HL-60/S4 treated with phorbol 12-myristate 13-acetate at 8.2 ng/mL for 4 days and 3 days (cell line): ENCODE data around the gene SMCR8.
"Not testable (repeated sequence)": the region's sequence is repeated elsewhere in the genome, so short reads cannot be mapped to it uniquely, and the experiment has no call there.

ENCODE experiments used
- in situ Hi-C: fragments of 300-500 bp; cut with MboI; formaldehyde crosslinking; loops from 2 replicates; pipeline ENCODE4 v1.15.0; 2022; ENCODE audit warnings: low sequenced_read_pairs

Gene SMCR8

GRCh38 chr17:18318771-18319450, 3.8 kb downstream of the SMCR8 start:
- in situ Hi-C loops = no loop called here

GRCh38 chr17:18319604-18320256, 4.6 kb downstream of the SMCR8 start:
- in situ Hi-C loops = no loop called here

GRCh38 chr17:18320301-18320700, 5.2 kb downstream of the SMCR8 start:
- in situ Hi-C loops = no loop called here

- in situ Hi-C loops = no loop called here
Measured at GRCh38 chr17:18321309-18321708, 6.2 kb downstream of the SMCR8 start.

- in situ Hi-C loops = no loop called here
Measured at GRCh38 chr17:18322522-18322921, 7.4 kb downstream of the SMCR8 start.

GRCh38 chr17:18323007-18323406, 7.9 kb downstream of the SMCR8 start:
- in situ Hi-C loops = no loop called here

GRCh38 chr17:18323507-18324139, 8.5 kb downstream of the SMCR8 start:
- in situ Hi-C loops = no loop called here

GRCh38 chr17:18324140-18325050, 9.3 kb downstream of the SMCR8 start:
- in situ Hi-C loops = no loop called here

- in situ Hi-C loops = no loop called here
Measured at GRCh38 chr17:18326039-18326438, 10.9 kb downstream of the SMCR8 start.

GRCh38 chr17:18326572-18326971, 11.5 kb downstream of the SMCR8 start:
- in situ Hi-C loops = no loop called here

GRCh38 chr17:18327093-18327492, 12.0 kb downstream of the SMCR8 start:
- in situ Hi-C loops = no loop called here

- in situ Hi-C loops = no loop called here
Measured at GRCh38 chr17:18327556-18327955, 12.5 kb downstream of the SMCR8 start.

GRCh38 chr17:18328643-18329204, 13.6 kb downstream of the SMCR8 start:
- in situ Hi-C loops = no loop called here

GRCh38 chr17:18331879-18332278, 16.8 kb downstream of the SMCR8 start:
- in situ Hi-C loops = no loop called here

- in situ Hi-C loops = no loop called here
Measured at GRCh38 chr17:18332909-18333489, 17.9 kb downstream of the SMCR8 start.

GRCh38 chr17:18338158-18338557, 23.1 kb downstream of the SMCR8 start:
- in situ Hi-C loops = not testable (repeated sequence)

GRCh38 chr17:18339933-18340332, 24.8 kb downstream of the SMCR8 start:
- in situ Hi-C loops = no loop called here

- in situ Hi-C loops = no loop called here
Measured at GRCh38 chr17:18344021-18344420, 28.9 kb downstream of the SMCR8 start.

- in situ Hi-C loops = no loop called here
Measured at GRCh38 chr17:18353541-18353940, 38.4 kb downstream of the SMCR8 start.

- in situ Hi-C loops = no loop called here
Measured at GRCh38 chr17:18356624-18357023, 41.5 kb downstream of the SMCR8 start.
